ENCODE results near the gene PROX1. TPM values are rescaled to one million over a fixed set of nuclear protein-coding genes. Genes with fewer than 3 reads are reported as not detected.

PROX1 gene
- total RNA-seq, 1 donor from 2014 or later: 0.32 TPM

GRCh38 chr1:214028095-214028494 is 40.3 kb downstream of the PROX1 start:
- Mint-ChIP-seq H3K4me1 (ENCODE audit: low read depth) (no peaks in the 10 kb centered on the region), H3K27me3 (ENCODE audit: low read depth) (peaks cover 20% of the 10 kb centered on the region), H3K36me3 (ENCODE audit: low read depth) (no peaks in the 10 kb centered on the region), H3K27ac (ENCODE audit: unreplicated experiment) (no peak overlapping the region), H3K9me3 (ENCODE audit: low read depth) (no peaks in the 10 kb centered on the region), H3K4me3 (ENCODE audit: unreplicated experiment) (no peak overlapping the region)
- DNase-seq (ENCODE audit: low spot score): no peak
- no peak for TF ChIP-seq CTCF (IDR thresholded peaks at IDR 0.05)

GRCh38 chr1:214028649-214029406 is 41.1 kb downstream of the PROX1 start:
- DNase-seq (ENCODE audit: low spot score): no peak
- Mint-ChIP-seq H3K27me3 (ENCODE audit: low read depth) (peaks cover 20% of the 10 kb centered on the region), H3K9me3 (ENCODE audit: low read depth) (no peaks in the 10 kb centered on the region), H3K36me3 (ENCODE audit: low read depth) (no peaks in the 10 kb centered on the region), H3K4me3 (ENCODE audit: unreplicated experiment) (no peak overlapping the region), H3K27ac (ENCODE audit: unreplicated experiment) (no peak overlapping the region), H3K4me1 (ENCODE audit: low read depth) (no peaks in the 10 kb centered on the region)
- no peak for TF ChIP-seq CTCF (IDR thresholded peaks at IDR 0.05)

- Mint-ChIP-seq H3K4me1 (ENCODE audit: low read depth) (no peaks in the 10 kb centered on the region), H3K36me3 (ENCODE audit: low read depth) (no peaks in the 10 kb centered on the region)
These were observed 42.0 kb downstream of the PROX1 start for GRCh38 chr1:214029796-214030195.

DNA sequence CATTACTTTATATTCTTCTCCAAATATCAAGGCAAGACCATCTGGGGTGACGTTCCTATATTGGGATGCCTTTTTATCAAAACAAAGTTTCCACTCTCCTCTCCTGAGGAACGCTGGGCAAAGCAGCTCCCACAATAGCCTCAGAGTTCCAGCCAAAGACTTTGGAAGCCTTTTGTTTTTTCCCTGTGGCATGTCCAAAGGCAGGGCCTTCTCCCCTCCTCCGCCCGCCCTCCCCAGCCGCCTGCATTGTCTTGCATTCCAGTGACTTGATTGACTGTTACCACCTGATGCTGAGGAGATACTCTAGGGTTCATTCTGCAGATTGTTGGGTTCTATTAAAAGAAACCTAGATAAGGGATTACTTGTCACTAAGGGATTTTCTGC is 43.5 kb downstream of the PROX1 start:
- Mint-ChIP-seq H3K27me3 (ENCODE audit: low read depth) (peaks cover 20% of the 10 kb centered on the region), H3K4me1 (ENCODE audit: low read depth) (no peaks in the 10 kb centered on the region), H3K36me3 (ENCODE audit: low read depth) (no peaks in the 10 kb centered on the region), H3K9me3 (ENCODE audit: low read depth) (no peaks in the 10 kb centered on the region), H3K4me3 (ENCODE audit: unreplicated experiment) (no peak overlapping the region), H3K27ac (ENCODE audit: unreplicated experiment) (no peak overlapping the region)
- no peak for TF ChIP-seq CTCF (IDR thresholded peaks at IDR 0.05)
- DNase-seq (ENCODE audit: low spot score): no peak

More at GRCh38 chr1:214029796-214030195, 42.0 kb downstream of the PROX1 start:
- no peak for TF ChIP-seq CTCF (IDR thresholded peaks at IDR 0.05)
- Mint-ChIP-seq H3K4me3 (ENCODE audit: unreplicated experiment) (no peak overlapping the region), H3K9me3 (ENCODE audit: low read depth) (no peaks in the 10 kb centered on the region), H3K27me3 (ENCODE audit: low read depth) (peaks cover 20% of the 10 kb centered on the region), H3K27ac (ENCODE audit: unreplicated experiment) (no peak overlapping the region)
- no peak for DNase-seq (ENCODE audit: low spot score)

GRCh38 chr1:214037468-214037867 is 49.7 kb downstream of the PROX1 start:
- no peaks in the 10 kb centered on the region for H3K9me3 Mint-ChIP-seq (ENCODE audit: low read depth)
- peaks cover 7% of the 10 kb centered on the region for H3K27me3 Mint-ChIP-seq (ENCODE audit: low read depth)
- no peak overlapping the region for H3K27ac Mint-ChIP-seq (ENCODE audit: unreplicated experiment)
- H3K4me1 Mint-ChIP-seq (ENCODE audit: low read depth): no peaks in the 10 kb centered on the region
- TF ChIP-seq CTCF (IDR thresholded peaks at IDR 0.05): no peak
- no peaks in the 10 kb centered on the region for H3K36me3 Mint-ChIP-seq (ENCODE audit: low read depth)
- no peak overlapping the region for H3K4me3 Mint-ChIP-seq (ENCODE audit: unreplicated experiment)
- DNase-seq (ENCODE audit: low spot score): no peak
